Dermis microvascular lymphatic vessel endothelial cell (primary cell): Measurements from ENCODE around the gene GFOD1. TPM values are rescaled to one million over a fixed set of nuclear protein-coding genes. Genes with fewer than 3 reads are reported as not detected.

Source experiments
- DNase-seq, 2 donors: peaks; one replicate each; pipeline versions ENCODE4 v3.0.0 to v3.0.0-alpha.2; 2010; ENCODE audit warnings: low read depth in 2 of 2
- total RNA-seq: library from RNA; depleted of rRNA; stranded (reverse); fragments of >200 nt; gene quantifications from 2 replicates; pipeline ENCODE4 v1.2.1, GENCODE V29; 2014

Gene GFOD1
- total RNA-seq, 1 donor from 2014 or later = 26.7 TPM

GRCh38 chr6:13486679-13487121, 700 bp downstream of the GFOD1 start:
- peak in 1 of 2 donors; percentile 64 for DNase-seq

- DNase-seq = peak in 1 of 2 donors; percentile 53
These were observed 1.4 kb downstream of the GFOD1 start for GRCh38 chr6:13485923-13486562.

GRCh38 chr6:13485303-13485702, 2.1 kb downstream of the GFOD1 start:
- DNase-seq = no peak

GRCh38 chr6:13484827-13485226, 2.6 kb downstream of the GFOD1 start:
- no peak for DNase-seq

- no peak for DNase-seq
These were observed 3.2 kb downstream of the GFOD1 start for GRCh38 chr6:13484138-13484708.

GRCh38 chr6:13480631-13481501, 6.5 kb downstream of the GFOD1 start:
- DNase-seq = no peak

- no peak for DNase-seq
These were observed 7.4 kb downstream of the GFOD1 start for GRCh38 chr6:13479971-13480434.

- DNase-seq = no peak
These were observed 8.1 kb downstream of the GFOD1 start for GRCh38 chr6:13479206-13479800.

- no peak for DNase-seq
These were observed 8.9 kb downstream of the GFOD1 start for GRCh38 chr6:13478525-13478966.

GRCh38 chr6:13474787-13475186, 12.6 kb downstream of the GFOD1 start:
- no peak for DNase-seq

- DNase-seq = no peak
These were observed 13.0 kb downstream of the GFOD1 start for GRCh38 chr6:13474360-13474759.

GRCh38 chr6:13473768-13474165, 13.6 kb downstream of the GFOD1 start:
- DNase-seq = no peak

- DNase-seq = no peak
These were observed 14.2 kb downstream of the GFOD1 start for GRCh38 chr6:13472976-13473767.

- DNase-seq = no peak
These were observed 15.3 kb downstream of the GFOD1 start for GRCh38 chr6:13472099-13472498.

- DNase-seq = no peak
These were observed 16.2 kb downstream of the GFOD1 start for GRCh38 chr6:13471184-13471583.

- no peak for DNase-seq
These were observed 16.9 kb downstream of the GFOD1 start for GRCh38 chr6:13470238-13471140.

- DNase-seq = no peak
These were observed 17.7 kb downstream of the GFOD1 start for GRCh38 chr6:13469693-13470092.

- no peak for DNase-seq
These were observed 18.6 kb downstream of the GFOD1 start for GRCh38 chr6:13468839-13469238.

- no peak for DNase-seq
These were observed 20.2 kb downstream of the GFOD1 start for GRCh38 chr6:13467216-13467600.
